GM12892 (cell line): Measurements from ENCODE around the gene COMTD1.

ENCODE experiments used
- POLR2AphosphoS5 ChIP-seq: IDR thresholded peaks from 2 replicates; pipeline ENCODE4 v1.6.1; 2011; ENCODE audit warnings: low read depth, low read length, control low read depth
- TAF1 ChIP-seq: IDR thresholded peaks from 2 replicates; pipeline ENCODE4 v1.6.1; 2011; ENCODE audit warnings: low read depth, mild to moderate bottlenecking, control low read depth, low read length, borderline replicate concordance

GRCh38 chr10:75236178-75236825, 545 bp upstream of the COMTD1 start:
- TF ChIP-seq POLR2AphosphoS5 (no peak), TAF1 (no peak)
